ENCODE data around the gene RAMACL.
"Not testable (repeated sequence)": the region's sequence is repeated elsewhere in the genome, so short reads cannot be mapped to it uniquely, and the experiment has no call there.

RAMACL gene

DNA sequence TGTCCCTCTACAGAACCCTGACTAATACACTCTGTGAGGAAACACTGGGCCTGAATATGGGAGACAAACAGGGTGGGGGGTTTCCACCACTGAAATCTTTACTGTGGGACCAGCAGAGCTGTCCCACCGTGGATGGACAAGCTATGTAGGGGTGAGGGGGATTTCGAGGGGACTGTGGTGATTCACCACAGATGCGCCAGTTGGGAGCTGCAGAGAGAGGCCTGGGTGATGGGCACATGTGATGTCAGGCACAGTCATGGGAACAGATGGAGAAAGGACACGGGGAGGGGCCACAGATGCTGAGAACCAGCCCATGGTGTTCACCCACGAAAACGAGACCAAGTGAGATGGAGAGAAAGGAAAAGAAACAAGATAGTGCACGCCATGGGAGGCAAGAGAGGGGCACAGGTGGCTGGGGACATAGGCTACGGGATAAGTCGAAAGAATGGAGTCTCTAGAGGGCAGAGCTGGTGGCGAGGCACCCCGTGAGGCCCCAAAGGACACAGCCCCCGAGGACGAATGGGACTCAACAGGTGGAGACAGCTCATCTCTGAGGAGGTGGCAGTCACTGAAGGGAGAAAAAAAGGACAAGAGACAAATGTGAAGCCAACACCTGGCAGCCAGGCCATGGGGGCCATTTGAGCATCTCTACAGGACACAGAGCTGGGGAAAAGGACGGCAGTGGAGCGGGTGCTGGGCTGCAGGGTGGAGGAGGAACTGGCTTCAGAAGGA lies 10.5 kb upstream of the RAMACL start:
- no peak for DNase-seq (ENCODE audit: low read depth in 2 of 2)

DNA sequence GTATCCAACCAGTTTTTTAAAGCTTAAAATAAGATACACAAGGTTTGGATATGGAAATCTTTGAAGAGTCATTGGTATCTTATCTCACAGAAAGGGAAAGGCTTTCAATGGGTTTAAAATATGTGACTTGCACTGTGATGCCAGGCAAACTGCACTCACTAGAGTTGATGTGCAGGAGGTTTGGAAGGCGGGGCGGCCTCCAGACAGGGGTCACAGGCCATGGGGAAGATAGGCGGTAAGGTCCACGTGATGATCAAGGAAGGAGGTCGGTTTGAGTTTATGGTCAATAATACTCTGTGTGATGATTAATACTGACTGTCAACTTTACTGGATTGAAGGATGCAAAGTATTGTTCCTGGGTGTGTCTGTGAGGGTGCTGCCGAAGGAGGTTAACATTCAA lies 9.5 kb upstream of the RAMACL start:
- DNase-seq (ENCODE audit: low read depth in 2 of 2): no peak

DNA sequence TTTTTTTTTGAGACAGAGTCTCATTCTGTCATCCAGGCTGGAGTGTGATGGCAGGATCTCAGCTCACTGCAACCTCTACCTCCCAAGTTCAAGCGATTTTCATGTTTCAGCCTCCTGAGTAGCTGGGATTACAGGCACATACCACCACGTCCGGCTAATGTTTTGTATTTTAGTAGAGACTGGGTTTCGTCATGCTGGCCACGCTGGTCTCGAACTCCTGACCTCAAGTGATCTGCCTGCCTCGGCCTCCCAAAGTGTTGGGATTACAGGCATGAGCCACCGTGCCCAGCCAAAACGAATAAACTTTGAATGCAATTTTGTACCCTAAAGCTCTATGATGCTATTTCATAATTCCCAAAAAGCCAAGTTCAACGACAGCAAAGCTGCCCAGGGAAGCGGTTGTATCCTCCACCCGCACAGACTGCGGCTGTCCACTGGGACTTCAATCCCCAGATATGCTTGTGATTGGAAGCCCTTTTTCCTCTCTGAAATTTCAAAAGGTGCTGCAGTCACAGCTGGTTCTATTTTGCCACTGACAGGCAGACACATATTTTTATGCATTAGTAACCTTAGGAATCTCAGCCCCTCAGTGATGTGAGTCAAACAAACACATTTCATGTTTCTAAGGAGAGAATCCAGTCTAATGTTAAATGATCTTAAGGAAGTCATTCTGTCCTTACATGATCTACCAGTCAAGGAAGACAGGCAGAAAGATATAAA lies 8.7 kb upstream of the RAMACL start:
- DNase-seq (ENCODE audit: low read depth in 2 of 2): no peak

DNA sequence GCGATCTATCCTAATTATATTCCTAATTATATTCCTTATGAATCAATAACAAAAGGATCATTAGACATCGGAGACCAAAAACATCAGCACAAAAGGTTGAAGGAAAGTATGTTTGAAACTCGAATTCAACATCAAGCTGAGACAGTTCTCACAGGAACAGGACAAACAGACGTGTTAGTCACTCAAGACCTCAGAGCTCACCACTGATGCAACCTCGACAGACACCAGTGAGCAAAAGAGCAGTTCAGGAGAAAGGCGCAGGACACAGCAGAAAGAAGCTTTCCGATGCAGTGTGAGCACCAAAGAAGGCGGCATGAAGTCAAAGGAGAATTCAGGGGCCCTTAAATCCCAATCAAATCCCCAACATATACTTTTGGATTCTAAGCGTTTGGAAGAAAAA lies 6.3 kb upstream of the RAMACL start:
- no peak for DNase-seq (ENCODE audit: low read depth in 2 of 2)

DNA sequence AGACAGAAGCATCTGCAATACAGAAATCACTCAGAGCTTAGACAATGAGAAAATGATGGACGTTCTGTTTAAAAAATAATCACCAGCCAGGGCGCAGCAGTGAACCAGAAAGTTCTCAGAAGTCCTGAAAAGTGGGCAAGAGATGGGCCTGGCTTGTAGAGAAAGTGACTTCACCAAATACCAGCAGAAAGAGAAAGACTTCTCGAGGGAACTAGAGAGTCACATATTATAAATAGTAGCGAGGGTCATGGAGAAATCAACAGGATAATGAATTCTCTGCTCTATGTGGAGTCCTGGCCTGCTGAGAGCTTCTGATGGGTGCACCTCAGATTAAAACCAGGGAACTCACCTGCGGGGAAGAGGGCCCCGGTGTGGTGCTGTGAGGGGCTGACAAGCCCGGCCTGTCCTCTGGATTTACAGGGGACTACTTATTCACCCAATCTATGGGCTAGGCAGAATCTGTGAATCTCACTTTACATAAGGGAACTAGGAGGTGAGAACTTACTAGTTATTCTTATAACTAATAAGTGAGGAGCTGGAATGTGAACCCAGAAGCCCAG lies 5.6 kb upstream of the RAMACL start:
- no peak for DNase-seq (ENCODE audit: low read depth in 2 of 2)

DNA sequence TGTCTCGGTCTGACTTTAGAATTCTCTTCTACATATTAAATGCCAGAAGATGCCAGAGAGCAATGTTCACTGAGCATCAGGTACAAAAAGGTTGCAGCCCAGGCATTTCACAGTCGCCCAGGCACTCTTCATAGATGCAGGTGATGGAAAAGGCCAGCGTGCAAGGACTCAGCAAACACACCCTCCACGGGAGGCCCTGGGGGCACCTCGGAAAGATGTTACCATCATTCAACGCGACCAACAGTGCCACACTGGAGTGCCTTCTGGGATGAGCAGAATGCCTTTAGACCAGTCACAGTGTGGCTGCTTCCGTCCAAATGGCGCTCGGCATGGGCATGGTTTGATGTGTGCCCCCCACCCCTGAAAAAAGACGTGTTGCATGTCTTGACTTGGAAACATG lies 4.5 kb upstream of the RAMACL start:
- DNase-seq (ENCODE audit: low read depth in 2 of 2): no peak

DNA sequence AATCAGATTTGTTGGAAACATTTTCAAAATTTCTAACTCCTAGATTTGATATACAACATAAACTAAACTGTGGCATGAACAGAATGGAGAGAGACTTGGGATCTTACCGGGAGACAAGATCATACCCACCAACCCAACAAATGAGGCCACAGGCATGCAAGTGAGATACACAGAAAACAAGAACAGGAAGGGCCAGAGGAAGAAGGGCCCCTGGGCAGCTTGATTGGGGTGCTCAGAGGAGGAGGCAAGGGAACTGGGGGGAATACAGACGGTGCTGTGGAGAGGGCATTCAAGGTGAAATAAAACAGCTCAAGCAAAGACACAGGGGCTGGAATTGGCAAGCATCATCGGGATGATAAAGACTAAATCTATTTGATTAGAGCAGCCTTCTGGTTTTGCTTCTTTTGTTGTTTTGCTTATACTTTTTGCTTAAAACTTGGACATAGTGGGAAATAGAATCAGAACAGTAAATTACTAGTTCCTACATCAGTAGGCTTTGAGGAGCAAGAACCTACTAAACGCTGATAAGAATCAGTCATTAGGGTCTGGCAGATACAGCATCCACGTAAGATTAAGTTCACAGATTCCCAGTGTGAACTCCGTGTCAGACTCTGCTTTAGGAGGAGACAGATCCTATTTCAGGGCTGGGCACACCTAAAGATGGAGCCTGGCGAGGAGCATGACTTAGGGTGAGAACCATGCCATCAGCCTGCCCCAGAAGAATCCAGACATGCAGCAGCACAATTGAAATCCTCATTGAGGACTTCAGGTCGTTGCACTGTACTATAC lies 3.5 kb upstream of the RAMACL start:
- DNase-seq (ENCODE audit: low read depth in 2 of 2): no peak

DNA sequence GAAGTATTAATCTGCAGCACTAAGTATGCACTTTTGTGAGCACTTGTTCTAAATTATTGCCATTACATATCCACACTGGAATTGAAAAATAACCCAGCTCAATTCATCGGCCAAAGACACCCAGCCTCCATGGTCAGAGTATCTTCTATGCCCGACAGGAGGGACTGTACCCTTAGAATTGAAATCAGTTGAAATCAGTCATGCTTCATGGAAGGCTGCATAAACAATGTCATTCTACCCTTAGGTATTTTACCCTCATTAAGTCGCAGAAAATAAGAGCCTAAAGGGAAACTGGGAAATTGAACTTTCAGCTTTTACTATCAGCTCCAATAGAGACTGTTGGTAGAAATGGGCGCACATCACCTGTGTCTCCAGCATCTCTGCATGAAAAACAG lies 2.9 kb upstream of the RAMACL start:
- DNase-seq (ENCODE audit: low read depth in 2 of 2): no peak

DNA sequence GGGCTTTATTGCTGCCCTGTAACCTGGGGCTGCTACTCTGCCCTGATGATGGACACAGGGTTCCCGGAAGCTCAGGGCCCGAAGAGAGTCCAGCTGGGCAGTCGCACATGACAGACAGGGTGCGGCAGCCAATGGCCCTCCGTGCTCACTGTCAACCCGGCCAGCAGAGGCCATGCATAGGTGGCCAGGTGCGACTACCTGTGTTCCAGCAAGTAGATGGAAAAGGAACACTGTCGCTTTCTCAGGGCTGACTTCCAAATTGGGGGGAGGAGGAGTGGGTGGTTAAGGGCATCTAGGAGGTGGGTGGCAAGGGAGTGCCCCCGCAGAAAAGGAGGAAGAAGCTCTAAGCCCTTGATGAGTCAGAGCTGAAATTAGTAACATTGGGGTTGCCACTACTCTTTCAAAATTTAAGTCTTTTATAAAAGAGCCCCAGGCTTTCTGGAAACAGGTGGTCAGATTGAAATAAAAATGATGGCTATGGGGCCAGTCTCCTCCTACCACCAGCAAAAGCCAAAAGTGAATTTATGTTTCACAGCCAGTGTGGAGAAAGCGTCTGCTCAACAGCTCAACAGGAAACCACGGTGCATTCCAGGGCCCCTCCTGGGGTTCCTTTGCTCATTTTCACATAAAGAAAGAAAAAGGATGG lies 2.3 kb upstream of the RAMACL start:
- DNase-seq (ENCODE audit: low read depth in 2 of 2): no peak

DNA sequence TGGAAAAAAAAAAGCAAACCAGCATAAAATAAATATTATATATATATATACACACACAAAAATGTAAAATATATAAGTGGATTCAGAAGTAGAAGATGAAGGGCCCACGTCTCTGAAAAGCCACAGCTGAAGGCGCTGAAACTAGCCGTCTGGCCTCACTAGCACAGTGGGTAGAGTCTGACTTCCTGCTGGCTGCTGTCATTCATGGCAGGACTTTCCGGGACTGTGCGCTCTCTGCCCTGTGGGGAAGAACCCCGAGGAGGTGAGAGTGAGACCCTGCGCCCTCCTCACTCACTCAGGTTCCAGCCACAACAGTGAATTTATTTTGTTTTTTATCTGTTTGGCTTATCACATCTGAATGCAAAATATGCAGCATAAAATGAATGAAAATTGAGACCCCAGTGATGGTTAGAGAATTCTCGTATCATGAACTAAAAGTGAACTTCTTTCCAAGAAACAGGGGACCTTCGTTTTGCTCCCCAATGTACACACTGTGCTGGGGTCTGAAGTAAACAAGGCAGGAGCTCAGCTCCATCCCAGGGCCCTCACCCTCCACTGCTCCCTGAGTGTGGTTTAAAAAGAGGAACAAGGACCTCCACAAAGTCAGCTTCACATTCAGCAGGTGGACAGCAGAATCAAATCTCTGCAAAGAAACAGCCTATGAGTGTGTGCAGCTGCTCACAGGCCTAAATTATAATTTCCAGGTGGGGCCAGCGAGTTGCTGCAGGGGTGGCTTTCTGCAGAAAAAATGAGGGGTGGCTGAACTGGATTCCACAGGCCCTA lies 1.3 kb upstream of the RAMACL start:
- no peak for DNase-seq (ENCODE audit: low read depth in 2 of 2)

DNA sequence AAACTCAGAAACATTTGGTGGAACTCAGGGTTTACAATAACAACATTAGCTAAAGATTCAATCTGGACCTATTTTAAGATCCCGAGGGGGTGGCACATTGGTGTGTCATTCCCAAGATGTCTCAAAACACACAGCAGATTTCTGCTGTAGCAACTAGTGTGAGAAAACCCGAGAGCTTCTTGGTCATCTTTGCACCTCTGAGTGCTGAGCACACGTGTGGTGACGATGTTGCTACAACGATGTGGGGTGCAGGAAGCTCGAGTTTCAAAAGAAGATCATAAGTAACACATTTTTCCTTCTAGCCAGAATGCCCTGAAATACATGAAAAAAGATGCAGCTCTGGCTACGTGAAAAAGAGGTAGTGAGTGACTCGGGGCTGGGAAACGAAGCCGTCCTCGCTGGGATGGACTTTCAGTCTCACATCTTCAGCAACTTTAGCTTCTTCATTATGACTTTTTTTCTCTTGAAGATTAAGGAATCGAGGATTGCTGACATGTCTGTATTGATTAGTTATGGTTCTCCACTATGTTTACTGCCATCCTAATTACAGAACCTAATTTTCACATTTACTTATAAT lies 1.5 kb downstream of the RAMACL start:
- no peak for DNase-seq (ENCODE audit: low read depth in 2 of 2)

DNA sequence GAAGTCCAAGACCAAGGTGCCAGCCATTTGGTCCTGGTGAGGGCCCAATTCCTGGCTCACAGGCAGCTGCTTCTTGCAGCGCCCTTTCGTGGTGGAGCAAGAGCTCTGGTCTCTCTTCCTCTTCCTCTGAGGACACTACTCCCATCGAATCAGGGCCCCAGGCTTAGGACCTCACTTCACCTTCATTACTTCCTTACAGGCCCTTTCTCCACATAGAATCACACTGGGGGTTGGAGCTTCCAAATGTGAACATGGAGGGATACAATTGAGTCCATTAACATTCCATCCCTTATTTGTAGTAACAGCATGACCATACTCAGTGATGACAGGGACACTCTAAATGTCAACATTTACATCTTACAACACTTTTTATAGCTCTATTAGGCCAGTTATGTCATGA lies 2.3 kb downstream of the RAMACL start:
- DNase-seq (ENCODE audit: low read depth in 2 of 2): no peak

DNA sequence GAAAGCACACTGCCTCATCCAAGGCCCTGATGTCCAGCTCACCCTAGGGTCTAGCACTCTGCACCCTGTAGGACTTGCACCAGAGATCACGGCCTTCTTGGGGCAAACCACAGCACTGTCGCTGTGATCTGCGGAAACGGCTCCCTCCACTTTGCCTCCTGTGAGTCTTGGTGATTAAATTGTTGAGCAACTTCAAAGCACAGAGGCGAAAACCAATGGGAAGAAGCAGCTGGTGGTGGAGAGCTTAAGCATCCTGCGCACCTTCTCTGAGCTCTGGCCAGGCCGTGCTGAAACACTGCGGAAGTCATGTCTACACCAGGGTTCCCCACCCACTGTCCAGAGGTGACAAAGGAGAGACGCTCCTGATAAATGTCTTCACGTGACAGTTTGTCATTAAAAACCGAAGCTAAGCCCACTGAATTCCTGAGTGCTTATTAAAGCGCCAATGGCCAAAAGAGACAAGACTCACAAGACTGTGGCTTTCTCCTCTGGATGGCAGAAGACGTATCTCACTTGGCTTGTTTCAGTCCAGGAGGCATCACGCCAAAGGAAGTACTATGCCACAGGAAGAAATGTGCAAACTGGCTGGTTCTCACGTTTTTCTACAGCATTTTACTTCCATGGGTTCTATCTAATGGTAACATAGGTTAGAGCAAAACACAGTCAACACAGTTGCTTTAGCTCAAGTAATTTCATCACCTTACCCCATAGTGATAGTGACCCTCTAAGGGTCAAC lies 3.1 kb downstream of the RAMACL start:
- DNase-seq (ENCODE audit: low read depth in 2 of 2): no peak

DNA sequence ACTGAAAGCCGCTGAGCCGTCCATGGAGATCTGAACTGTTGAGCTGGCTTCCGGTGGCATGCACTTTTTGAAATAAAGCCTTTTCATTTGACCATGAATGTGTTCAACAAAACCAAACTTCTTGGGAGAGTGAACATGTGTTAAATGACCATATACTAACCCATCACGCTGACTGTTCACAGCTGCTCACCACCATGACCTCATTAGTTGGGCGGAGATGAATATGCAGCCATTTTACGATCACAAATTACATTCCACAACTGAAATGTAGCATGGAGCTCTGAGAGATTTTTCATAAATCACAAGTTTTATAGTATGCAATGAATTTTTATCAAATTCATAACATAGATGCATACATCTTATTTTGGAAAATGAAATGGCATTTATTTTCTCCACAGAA lies 4.2 kb downstream of the RAMACL start:
- DNase-seq (ENCODE audit: low read depth in 2 of 2): no peak

DNA sequence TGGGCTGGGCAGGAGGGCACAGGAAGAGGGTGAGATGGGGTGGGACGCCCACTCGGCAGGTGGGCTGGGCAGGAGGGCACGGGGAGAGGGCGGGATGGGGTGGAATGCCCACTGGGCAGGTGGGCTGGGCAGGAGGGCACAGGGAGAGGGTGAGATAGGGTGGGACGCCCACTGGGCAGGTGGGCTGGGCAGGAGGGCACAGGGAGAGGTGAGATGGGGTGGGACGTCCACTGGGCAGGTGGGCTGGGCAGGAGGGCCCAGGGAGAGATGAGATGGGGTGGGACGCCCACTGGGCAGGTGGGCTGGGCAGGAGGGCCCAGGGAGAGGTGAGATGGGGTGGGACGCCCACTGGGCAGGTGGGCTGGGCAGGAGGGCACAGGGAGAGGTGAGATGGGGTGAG lies 4.7 kb downstream of the RAMACL start:
- DNase-seq (ENCODE audit: low read depth in 2 of 2): not testable (repeated sequence)

DNA sequence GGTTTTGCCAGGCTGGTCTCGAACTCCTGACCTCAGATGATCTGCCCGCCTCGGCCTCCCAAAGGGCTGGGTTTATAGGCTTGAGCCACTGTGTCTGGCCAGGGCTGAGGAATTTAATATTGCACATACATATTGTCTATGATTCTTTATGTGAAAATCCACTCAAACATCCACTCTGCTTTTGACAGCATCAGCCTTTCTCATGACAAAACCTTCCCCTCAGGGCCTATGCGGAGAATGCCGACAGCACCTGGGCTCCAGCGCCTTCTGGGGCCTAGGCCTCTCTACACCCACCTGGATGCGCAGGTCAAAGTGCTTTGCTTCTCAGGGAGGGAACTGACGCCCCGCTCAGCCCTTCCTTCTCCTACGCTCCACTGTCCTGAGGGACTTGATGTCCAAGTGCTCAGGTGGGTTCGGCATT lies 5.4 kb downstream of the RAMACL start:
- DNase-seq (ENCODE audit: low read depth in 2 of 2): no peak

DNA sequence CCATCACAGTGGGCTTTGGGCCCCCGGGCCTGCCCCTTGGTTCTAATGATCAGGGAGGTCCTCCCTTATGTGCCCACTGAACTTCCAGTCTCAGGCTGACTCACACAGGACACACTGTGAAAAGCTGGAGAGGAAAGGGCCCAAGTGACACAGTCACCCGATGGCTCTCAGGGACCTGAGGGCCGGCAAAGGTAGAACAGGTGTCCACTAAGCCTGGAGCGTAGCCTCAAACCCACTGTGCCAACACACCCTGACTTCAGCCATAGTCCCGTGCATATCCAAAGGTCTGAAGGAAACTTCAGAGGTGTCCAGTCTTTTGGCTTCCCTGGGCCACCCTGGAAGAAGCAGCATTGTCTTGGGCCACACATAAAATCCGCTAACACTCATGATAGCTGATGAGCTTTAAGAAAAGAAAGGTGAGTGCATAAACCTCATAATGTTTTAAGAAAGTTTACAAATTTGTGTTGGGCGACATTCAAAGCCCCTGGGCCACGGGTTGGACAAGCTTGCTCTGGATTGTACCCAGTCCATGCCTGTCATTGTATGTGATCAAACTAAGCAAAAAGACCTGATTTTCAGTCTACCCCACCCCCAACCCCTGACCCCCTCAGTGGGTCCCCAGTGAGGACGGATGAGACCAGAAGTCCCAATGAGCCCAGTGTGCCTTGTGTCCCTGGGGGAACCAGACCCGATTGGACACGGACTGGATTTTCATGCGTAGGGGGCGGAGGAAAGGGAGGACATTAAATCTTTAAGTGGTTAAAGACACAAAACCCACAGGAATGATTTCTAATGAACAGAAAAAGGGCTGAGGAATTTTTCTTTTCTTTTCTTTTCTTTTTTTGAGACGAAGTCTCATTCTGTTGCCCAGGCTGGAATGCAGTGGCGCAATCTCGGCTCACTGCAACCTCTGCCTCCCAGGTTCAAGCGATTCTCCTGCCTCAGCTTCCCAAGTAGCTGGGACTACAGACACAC lies 6.1 kb downstream of the RAMACL start:
- DNase-seq (ENCODE audit: low read depth in 2 of 2): no peak

DNA sequence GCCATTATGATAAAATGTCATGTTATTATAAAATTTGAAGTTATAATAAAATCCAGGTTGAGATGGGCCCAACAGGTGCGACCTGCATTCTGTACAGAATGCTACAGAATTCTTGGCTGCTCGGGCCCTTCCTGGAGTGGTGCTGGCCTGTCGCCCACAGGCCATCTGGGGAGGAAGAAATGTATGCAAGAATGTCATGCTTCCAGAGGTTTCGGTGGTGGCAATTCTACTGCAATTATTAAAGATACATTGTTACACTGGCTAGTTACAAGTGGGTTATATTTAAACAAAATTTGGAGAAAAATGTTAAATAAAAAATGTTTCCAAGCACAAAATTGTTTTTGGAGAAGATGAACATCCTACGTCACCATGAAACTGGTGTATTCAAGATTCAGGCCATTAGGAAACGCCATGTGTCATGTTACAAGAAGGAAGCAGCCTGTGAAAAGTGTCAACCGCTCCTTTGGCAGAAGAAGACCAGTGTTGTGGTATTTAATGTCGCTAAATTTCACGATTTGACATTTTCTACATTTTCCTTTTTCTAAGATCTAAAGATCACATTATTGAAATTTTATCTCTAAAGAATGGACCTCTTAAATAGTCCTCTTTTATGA lies 7.1 kb downstream of the RAMACL start:
- no peak for DNase-seq (ENCODE audit: low read depth in 2 of 2)

All from stimulated activated CD8-positive, alpha-beta memory T cell treated with anti-CD3 and anti-CD28 coated beads, Interleukin-7, amount 100 ng/mL, for 1 hour (primary cell).